Measurements from ENCODE around the gene ARHGAP4.

Gene ARHGAP4

DNA sequence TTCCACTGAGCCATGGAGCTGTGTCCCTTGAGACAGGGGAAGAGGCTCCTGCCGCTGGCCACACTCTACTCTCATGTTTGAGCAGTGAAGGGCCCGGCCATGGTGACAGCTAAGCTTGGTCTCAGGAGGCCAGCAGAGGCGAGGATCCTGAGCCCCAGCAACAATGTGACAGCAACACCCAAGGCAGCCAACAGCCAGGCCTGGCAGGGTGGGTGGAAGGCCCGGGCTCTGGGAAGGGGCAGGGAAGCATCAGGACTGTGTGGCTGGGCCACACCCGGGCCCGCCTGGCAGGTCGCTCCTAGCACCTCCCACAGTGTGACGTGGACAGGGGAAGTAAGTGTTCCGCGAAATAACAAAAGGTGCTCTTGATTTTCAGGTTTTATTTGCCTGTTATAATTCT lies 64.9 kb downstream of the ARHGAP4 start:
- no peak for DNase-seq (ENCODE audit: low spot score)
- H3K4me2 ChIP-seq (ENCODE audit: insufficient read depth, low read length, poor library complexity, severe bottlenecking): no peak overlapping the region
- no peak overlapping the region for H3K23ac ChIP-seq (ENCODE audit: low read depth, low read length, poor library complexity)
- no peak overlapping the region for H2AK5ac ChIP-seq (ENCODE audit: low read depth, low read length)
- no peak overlapping the region for H3K4ac ChIP-seq (ENCODE audit: low read length)
- no peaks in the 10 kb centered on the region for H3K9me3 ChIP-seq (replicated peaks in 1 of 2; ENCODE audit: control insufficient read depth in 2 of 2, insufficient read depth in 1 of 2, low read depth in 1 of 2, low read length in 2 of 2)
- H2BK15ac ChIP-seq (ENCODE audit: low read length): no peak overlapping the region
- peaks cover 0 to 15% of the 10 kb centered on the region in 2 donors for H3K36me3 ChIP-seq (replicated peaks in 1 of 2; ENCODE audit: control insufficient read depth in 2 of 2, insufficient read depth in 2 of 2, low read length in 2 of 2)
- H3K4me1 ChIP-seq (ENCODE audit: control insufficient read depth in 2 of 2, insufficient read depth in 1 of 2, low read depth in 1 of 2, low read length in 2 of 2): peaks cover 0 to 10% of the 10 kb centered on the region in 2 donors
- H3K27me3 ChIP-seq (ENCODE audit: control insufficient read depth in 3 of 3, insufficient read depth in 3 of 3, low read depth in 1 of 3, low read length in 3 of 3): peaks cover 0 to 30% (median 0%) of the 10 kb centered on the region in 3 experiments
- H3K9ac ChIP-seq (ENCODE audit: low read depth, low read length, poor library complexity): no peak overlapping the region
- no peak overlapping the region for H2AFZ ChIP-seq (ENCODE audit: low read length)
- H3K18ac ChIP-seq (ENCODE audit: low read length): no peak overlapping the region
- H3K14ac ChIP-seq (ENCODE audit: low read length): no peak overlapping the region
- no peak overlapping the region for H2BK12ac ChIP-seq (ENCODE audit: low read length)
- H2BK120ac ChIP-seq (ENCODE audit: low read depth, low read length): no peak overlapping the region
- no peak overlapping the region for H4K8ac ChIP-seq (ENCODE audit: low read depth, low read length)
- no peak overlapping the region for H4K91ac ChIP-seq (ENCODE audit: low read depth, low read length, poor library complexity)
- no peak overlapping the region for H2BK5ac ChIP-seq (ENCODE audit: low read length)
- H3K27ac ChIP-seq (replicated peaks; ENCODE audit: low read length): no peak overlapping the region
- no peak overlapping the region for H3K4me3 ChIP-seq (ENCODE audit: low read length in 2 of 2)
- no CpG with 5 or more reads among the region's 10 CpGs for WGBS, 2 donors (ENCODE audit: extremely low coverage in 2 of 2, insufficient read length in 2 of 2, insufficient replicate concordance in 1 of 2)
- H3K79me1 ChIP-seq (ENCODE audit: low read depth, low read length): no peaks in the 10 kb centered on the region
